H9 (cell line): ENCODE measurements around the gene RO60. TPM values are rescaled to one million over a fixed set of nuclear protein-coding genes. Genes with fewer than 3 reads are reported as not detected.

Experiments used
- DNase-seq: peaks from one replicate; pipeline ENCODE4 v3.0.0-alpha.2; 2017
- H2AFZ ChIP-seq: one replicate; pipeline ENCODE4 v1.6.1; 2013; ENCODE audit warnings: mild to moderate bottlenecking, low read length, control low read depth, moderate library complexity
- H2AK5ac ChIP-seq: 2 replicates; pipeline ENCODE4 v1.6.1; 2013; ENCODE audit warnings: low read length, control low read depth, mixed read lengths; ENCODE audit not compliant: insufficient read length
- H2BK120ac ChIP-seq: one replicate; pipeline ENCODE4 v1.6.1; 2013; ENCODE audit warnings: low read depth, mild to moderate bottlenecking, low read length, control low read depth, inconsistent platforms; ENCODE audit not compliant: poor library complexity, severe bottlenecking
- H2BK12ac ChIP-seq: 2 replicates; pipeline ENCODE4 v1.6.1; 2013; ENCODE audit warnings: low read length, control low read depth, mixed read lengths, low read depth; ENCODE audit not compliant: insufficient read length
- H2BK15ac ChIP-seq: 2 replicates; pipeline ENCODE4 v1.6.1; 2013; ENCODE audit warnings: low read depth, low read length, control low read depth
- H2BK20ac ChIP-seq: one replicate; pipeline ENCODE4 v1.6.1; 2013; ENCODE audit warnings: low read depth, mild to moderate bottlenecking, low read length, control low read depth, inconsistent platforms; ENCODE audit not compliant: poor library complexity, severe bottlenecking
- H2BK5ac ChIP-seq: 2 replicates; pipeline ENCODE4 v1.6.1; 2013; ENCODE audit warnings: low read length, control low read depth, mixed read lengths; ENCODE audit not compliant: insufficient read length
- H3K14ac ChIP-seq: 2 replicates; pipeline ENCODE4 v1.6.1; 2013; ENCODE audit warnings: low read length, control low read depth; ENCODE audit not compliant: insufficient read depth
- H3K18ac ChIP-seq: 2 replicates; pipeline ENCODE4 v1.6.1; 2013; ENCODE audit warnings: low read depth, mild to moderate bottlenecking, mixed read lengths, low read length, control low read depth; ENCODE audit not compliant: insufficient read length
- H3K23ac ChIP-seq: 2 replicates; pipeline ENCODE4 v1.6.1; 2013; ENCODE audit warnings: low read length, control low read depth, mixed read lengths, low read depth; ENCODE audit not compliant: insufficient read length
- H3K23me2 ChIP-seq: 2 replicates; pipeline ENCODE4 v1.6.1; 2013; ENCODE audit warnings: low read depth, mild to moderate bottlenecking, mixed read lengths, low read length, control low read depth; ENCODE audit not compliant: insufficient read length, poor library complexity, severe bottlenecking
- H3K27ac ChIP-seq: 2 replicates; pipeline ENCODE4 v1.5.1; 2013; ENCODE audit warnings: low read length, control low read depth, mixed read lengths, low read depth; ENCODE audit not compliant: insufficient read length
- H3K27me3 ChIP-seq: 2 replicates; pipeline ENCODE4 v1.6.1; 2013; ENCODE audit warnings: low read length, control low read depth, inconsistent platforms; ENCODE audit not compliant: insufficient read depth
- H3K4ac ChIP-seq: 2 replicates; pipeline ENCODE4 v1.6.1; 2013; ENCODE audit warnings: low read depth, mild to moderate bottlenecking, control low read depth, inconsistent platforms, low read length, moderate library complexity
- H3K4me1 ChIP-seq: 2 replicates; pipeline ENCODE4 v1.6.1; 2013; ENCODE audit warnings: low read length, control low read depth, inconsistent platforms; ENCODE audit not compliant: insufficient read depth
- H3K4me2 ChIP-seq: 2 replicates; pipeline ENCODE4 v1.6.1; 2013; ENCODE audit warnings: low read length, control low read depth, mixed read lengths; ENCODE audit not compliant: insufficient read length, insufficient read depth
- H3K56ac ChIP-seq: 2 replicates; pipeline ENCODE4 v1.6.1; 2013; ENCODE audit warnings: low read depth, mild to moderate bottlenecking, mixed read lengths, low read length, control low read depth; ENCODE audit not compliant: insufficient read length
- H3K79me1 ChIP-seq: 2 replicates; pipeline ENCODE4 v1.6.1; 2013; ENCODE audit warnings: low read depth, mild to moderate bottlenecking, moderate library complexity, low read length, control low read depth, inconsistent platforms; ENCODE audit not compliant: insufficient read depth, poor library complexity, severe bottlenecking
- H3K79me2 ChIP-seq: 2 replicates; pipeline ENCODE4 v1.6.1; 2013; ENCODE audit warnings: low read length, control low read depth, inconsistent platforms; ENCODE audit not compliant: insufficient read depth
- H3K9ac ChIP-seq: 2 replicates; pipeline ENCODE4 v1.6.1; 2013; ENCODE audit warnings: low read length, control low read depth, mixed read lengths; ENCODE audit not compliant: insufficient read length; ENCODE audit errors: extremely low read depth
- H3K9me3 ChIP-seq: one replicate; pipeline ENCODE4 v1.6.1; 2013; ENCODE audit warnings: low read depth, low read length, inconsistent platforms; ENCODE audit not compliant: control insufficient read depth
- H3T11ph ChIP-seq: one replicate; pipeline ENCODE4 v1.6.1; 2013; ENCODE audit warnings: mild to moderate bottlenecking, low read length, control low read depth, inconsistent platforms
- H4K20me1 ChIP-seq: one replicate; pipeline ENCODE4 v1.6.1; 2013; ENCODE audit not compliant: control insufficient read depth, insufficient read length, insufficient read depth
- H4K5ac ChIP-seq: 2 replicates; pipeline ENCODE4 v1.6.1; 2013; ENCODE audit warnings: low read depth, mild to moderate bottlenecking, mixed read lengths, low read length, control low read depth; ENCODE audit not compliant: insufficient read length
- H4K8ac ChIP-seq: replicated peaks from 2 replicates; pipeline ENCODE4 v1.6.1; 2013; ENCODE audit warnings: low read length, control low read depth, mixed read lengths, low read depth; ENCODE audit not compliant: insufficient read length
- H4K91ac ChIP-seq: 2 replicates; pipeline ENCODE4 v1.6.1; 2013; ENCODE audit warnings: low read depth, mild to moderate bottlenecking, moderate library complexity, mixed read lengths, low read length, control low read depth; ENCODE audit not compliant: insufficient read length
- H3K27ac Mint-ChIP-seq, 3 experiments: 2 replicates in 2 of 3; 3 replicates in 1 of 3; pipeline ENCODE4 v1.8.0; 2020 to 2021; ENCODE audit warnings: mixed read lengths in 3 of 3, mild to moderate bottlenecking in 1 of 3, moderate library complexity in 1 of 3
- H3K27me3 Mint-ChIP-seq: 2 replicates; pipeline ENCODE4 v1.8.0; 2021; ENCODE audit warnings: low read depth, mild to moderate bottlenecking, moderate library complexity, mixed read lengths
- H3K36me3 Mint-ChIP-seq, 3 experiments: 2 replicates in 2 of 3; 3 replicates in 1 of 3; pipeline ENCODE4 v1.8.0; 2020 to 2021; ENCODE audit warnings: low read depth in 3 of 3, mixed read lengths in 3 of 3; ENCODE audit not compliant: insufficient read depth in 1 of 3
- H3K4me1 Mint-ChIP-seq, 2 experiments: 2 replicates each; pipeline ENCODE4 v1.8.0; 2020; ENCODE audit warnings: mixed read lengths in 2 of 2
- H3K4me3 Mint-ChIP-seq, 2 experiments: 2 replicates in 1 of 2; 3 replicates in 1 of 2; pipeline ENCODE4 v1.8.0; 2020 to 2021; ENCODE audit warnings: mild to moderate bottlenecking in 2 of 2, mixed read lengths in 2 of 2, moderate library complexity in 1 of 2
- H3K9me3 Mint-ChIP-seq, 2 experiments: 2 replicates in 1 of 2; 3 replicates in 1 of 2; pipeline ENCODE4 v1.8.0; 2020; ENCODE audit warnings: mild to moderate bottlenecking in 2 of 2, mixed read lengths in 2 of 2, moderate library complexity in 1 of 2
- WGBS: extraction: QIAGEN DNeasy Blood & Tissue Kit; methylation state at CpG from one replicate; pipeline ENCODE4 v1.1.7; 2013; ENCODE audit warnings: missing lambda C conversion rate, low lambda C conversion rate, mixed read lengths; ENCODE audit not compliant: insufficient read length; ENCODE audit errors: extremely low coverage; 5-methylcytosine and 5-hydroxymethylcytosine counted together
- total RNA-seq: library from RNA; stranded (reverse); gene quantifications from 2 replicates; pipeline ENCODE4 v1.2.1, GENCODE V29; 2021
- TF ChIP-seq, protein P1 (sequence below): fragments of 200-600 bp; sonication (generic); conservative IDR thresholded peaks from 3 replicates; pipeline ENCODE4 v1.8.0; 2021; ENCODE audit warnings: antibody characterized with exemption, mild to moderate bottlenecking

RO60 gene
- total RNA-seq, 1 experiment from 2014 or later, result 84.7 TPM

DNA sequence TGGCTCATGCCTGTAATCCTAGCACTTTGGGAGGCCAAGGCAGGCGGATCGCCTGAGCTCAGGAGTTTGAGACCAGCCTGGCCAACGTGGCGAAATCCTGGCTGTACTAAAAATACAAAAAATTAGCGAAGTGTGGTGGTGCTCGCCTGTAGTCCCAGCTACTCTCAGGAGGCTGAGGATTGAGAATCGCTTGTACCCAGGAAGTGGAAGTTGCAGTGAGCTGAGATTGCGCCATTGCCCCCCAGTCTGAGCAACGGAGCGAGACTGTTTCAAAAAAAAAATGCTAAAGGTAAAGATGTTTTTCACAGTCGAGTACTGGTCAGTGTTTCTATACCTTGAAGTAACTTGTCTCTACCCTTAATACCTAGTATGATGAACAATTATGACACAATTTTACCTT is 34.7 kb downstream of the RO60 start:
- H2AK5ac ChIP-seq, result no peak overlapping the region
- H3K36me3 Mint-ChIP-seq, result peaks cover 0 to 8% (median 0%) of the 10 kb centered on the region in 3 experiments; a peak in 2 of 7 replicates
- no peak overlapping the region for H4K8ac ChIP-seq
- H4K20me1 ChIP-seq, result no peaks in the 10 kb centered on the region
- H3K4me1 ChIP-seq, result no peaks in the 10 kb centered on the region
- H2BK12ac ChIP-seq, result no peak overlapping the region
- H2BK20ac ChIP-seq, result no peak overlapping the region
- H4K91ac ChIP-seq, result no peak overlapping the region
- H3K27ac ChIP-seq, result no peak overlapping the region
- H3K9ac ChIP-seq, result no peak overlapping the region
- no peaks in the 10 kb centered on the region for H3K23me2 ChIP-seq
- no peaks in the 10 kb centered on the region for H3K4me1 Mint-ChIP-seq
- no peaks in the 10 kb centered on the region for H3K79me1 ChIP-seq
- no peak overlapping the region for H3K14ac ChIP-seq
- H2BK15ac ChIP-seq, result no peak overlapping the region
- H3K27me3 ChIP-seq, result no peaks in the 10 kb centered on the region
- no peak overlapping the region for H3K4me3 Mint-ChIP-seq
- H2BK5ac ChIP-seq, result no peak overlapping the region
- H3K27ac Mint-ChIP-seq, result peak overlapping the region; percentile 65 to 84 (median 70); a peak in 5 of 7 replicates
- H4K5ac ChIP-seq, result no peak overlapping the region
- no peak overlapping the region for H3K23ac ChIP-seq
- no peaks in the 10 kb centered on the region for H3K9me3 ChIP-seq
- no peaks in the 10 kb centered on the region for H3K27me3 Mint-ChIP-seq
- H2AFZ ChIP-seq, result no peak overlapping the region
- no peak overlapping the region for H3K4me2 ChIP-seq
- H2BK120ac ChIP-seq, result no peak overlapping the region
- no peak overlapping the region for H3K4ac ChIP-seq
- H3K9me3 Mint-ChIP-seq, result no peaks in the 10 kb centered on the region
- no peak overlapping the region for H3K56ac ChIP-seq
- H3T11ph ChIP-seq, result no peak overlapping the region
- TF ChIP-seq, protein P1, sequence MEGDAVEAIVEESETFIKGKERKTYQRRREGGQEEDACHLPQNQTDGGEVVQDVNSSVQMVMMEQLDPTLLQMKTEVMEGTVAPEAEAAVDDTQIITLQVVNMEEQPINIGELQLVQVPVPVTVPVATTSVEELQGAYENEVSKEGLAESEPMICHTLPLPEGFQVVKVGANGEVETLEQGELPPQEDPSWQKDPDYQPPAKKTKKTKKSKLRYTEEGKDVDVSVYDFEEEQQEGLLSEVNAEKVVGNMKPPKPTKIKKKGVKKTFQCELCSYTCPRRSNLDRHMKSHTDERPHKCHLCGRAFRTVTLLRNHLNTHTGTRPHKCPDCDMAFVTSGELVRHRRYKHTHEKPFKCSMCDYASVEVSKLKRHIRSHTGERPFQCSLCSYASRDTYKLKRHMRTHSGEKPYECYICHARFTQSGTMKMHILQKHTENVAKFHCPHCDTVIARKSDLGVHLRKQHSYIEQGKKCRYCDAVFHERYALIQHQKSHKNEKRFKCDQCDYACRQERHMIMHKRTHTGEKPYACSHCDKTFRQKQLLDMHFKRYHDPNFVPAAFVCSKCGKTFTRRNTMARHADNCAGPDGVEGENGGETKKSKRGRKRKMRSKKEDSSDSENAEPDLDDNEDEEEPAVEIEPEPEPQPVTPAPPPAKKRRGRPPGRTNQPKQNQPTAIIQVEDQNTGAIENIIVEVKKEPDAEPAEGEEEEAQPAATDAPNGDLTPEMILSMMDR, result no peak
- WGBS, result no CpG with 5 or more reads among the region's 11 CpGs
- no peak for DNase-seq
- H3K18ac ChIP-seq, result no peak overlapping the region
- no peaks in the 10 kb centered on the region for H3K79me2 ChIP-seq
